ENCODE results near the gene GALNT18.
"Not testable (repeated sequence)": the region's sequence is repeated elsewhere in the genome, so short reads cannot be mapped to it uniquely, and the experiment has no call there.

GALNT18 gene

DNA sequence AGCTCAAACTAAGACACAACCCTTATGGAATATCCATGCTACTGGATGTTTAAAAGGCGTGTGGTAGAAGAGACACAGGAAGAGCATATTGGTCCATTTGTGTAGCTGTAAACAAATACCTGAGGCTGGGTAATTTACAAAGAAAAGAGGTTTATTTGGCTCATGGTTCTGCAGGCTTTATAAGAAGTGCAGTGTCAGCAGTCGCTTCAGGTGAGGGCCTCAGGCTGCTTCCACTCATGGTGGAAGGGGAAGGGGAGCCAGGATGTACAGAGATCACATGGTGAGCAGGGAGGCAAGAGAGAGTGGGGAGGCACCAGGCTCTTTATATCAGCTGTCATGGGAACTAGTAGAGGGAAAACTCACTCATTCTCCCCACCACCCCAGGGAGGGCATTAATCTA, 237.0 kb downstream of the GALNT18 start:
- DNase-seq (ENCODE audit: low read depth in 2 of 2): no peak

DNA sequence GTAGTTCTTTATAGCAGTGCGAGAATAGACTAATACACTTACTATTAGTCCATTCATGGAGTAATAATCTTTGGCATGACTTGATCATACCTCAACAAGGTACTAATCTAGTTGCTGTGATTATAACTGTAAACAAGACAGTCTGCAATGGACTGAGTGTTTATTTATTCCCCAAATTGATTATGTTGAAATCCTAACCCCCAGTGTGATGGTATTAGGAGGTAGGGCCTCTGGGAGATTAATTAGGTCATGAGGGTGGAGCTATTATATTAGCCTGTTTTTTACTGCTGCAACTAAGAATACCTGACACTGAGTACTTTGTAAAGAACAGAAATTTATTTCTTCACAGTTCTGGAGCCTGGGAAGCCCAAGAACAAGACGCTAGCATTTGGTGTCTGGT, 237.8 kb downstream of the GALNT18 start:
- no peak for DNase-seq (ENCODE audit: low read depth in 2 of 2)

DNA sequence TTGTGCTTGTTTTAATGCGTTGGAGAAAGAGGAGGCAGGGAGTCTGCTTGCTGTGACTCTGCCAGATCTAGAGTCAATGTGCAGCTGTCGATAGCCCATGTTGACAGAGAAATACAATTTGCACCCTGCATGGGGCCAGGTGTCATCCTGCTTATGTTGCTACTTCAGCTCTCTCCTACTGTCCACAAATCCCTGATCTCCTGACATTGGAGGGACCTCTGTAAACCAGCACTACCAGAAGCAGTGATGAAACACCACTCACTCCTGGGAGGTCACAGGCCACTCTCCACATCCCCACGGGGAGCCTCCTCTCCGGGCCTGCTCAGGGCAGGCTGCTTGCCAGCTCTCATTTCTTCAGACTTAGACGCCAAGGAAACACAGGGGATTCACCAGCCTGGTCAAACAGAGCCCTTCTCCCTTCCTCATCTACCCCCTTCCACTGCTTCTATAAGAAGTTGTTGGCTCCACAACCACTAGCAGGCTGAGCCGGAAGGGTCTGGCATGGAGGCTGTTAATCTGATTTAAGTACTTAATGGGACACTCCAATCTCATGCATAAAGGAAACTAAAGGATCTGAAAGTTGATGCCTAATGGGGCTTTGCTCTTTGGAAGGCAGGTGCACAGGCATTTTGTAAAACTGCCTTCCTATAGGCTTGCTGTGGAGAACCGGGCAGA, 238.8 kb downstream of the GALNT18 start:
- DNase-seq (ENCODE audit: low read depth in 2 of 2): no peak

DNA sequence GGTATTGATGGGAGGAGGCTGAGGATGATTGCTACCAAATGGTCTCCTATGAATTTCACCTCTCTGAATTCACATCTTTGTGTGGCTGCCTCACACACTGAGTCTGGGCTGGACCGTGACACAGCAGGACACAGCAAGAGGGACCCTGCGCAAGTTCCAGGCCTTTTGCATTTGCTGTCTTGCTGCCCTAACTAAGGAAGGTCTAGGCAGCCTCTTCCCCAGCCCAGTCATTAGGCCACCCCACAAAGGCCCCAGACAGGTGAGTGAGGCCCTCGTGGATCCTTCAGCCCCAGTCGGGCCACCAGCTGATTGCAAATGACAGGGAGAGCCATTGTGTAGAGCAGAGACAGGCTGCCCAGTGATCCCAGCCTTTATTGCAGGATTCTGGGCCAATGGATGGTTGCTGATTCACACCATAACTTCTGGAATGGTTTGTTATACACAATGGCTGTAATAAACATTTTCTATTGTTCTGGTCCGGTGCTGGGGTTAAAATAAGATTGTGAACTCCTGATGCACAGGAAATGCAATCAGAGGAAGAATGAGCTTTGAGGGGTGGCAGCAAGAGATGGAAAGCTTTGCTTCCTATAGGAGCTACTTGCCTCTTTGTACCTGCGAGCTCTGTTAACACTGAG, 240.2 kb downstream of the GALNT18 start:
- DNase-seq (ENCODE audit: low read depth in 2 of 2): no peak

DNA sequence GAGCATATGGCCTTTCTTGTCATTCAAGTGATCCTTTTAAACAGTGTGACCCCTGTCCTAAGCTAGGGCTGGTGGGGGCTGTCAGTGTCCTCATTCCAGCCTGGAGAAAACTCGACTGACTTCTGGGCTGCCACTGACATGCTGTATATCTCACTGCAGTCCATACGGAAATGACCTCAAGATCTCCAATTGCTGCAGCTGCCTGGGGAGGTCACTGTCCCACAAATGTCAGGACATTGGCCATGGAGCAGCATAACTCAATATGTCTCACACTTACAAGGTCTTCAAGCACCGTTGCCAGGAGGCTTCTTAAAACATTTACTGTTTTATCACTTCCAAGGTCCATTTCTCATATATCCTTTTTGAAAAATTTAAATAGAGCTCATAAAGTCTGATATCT, 240.9 kb downstream of the GALNT18 start:
- DNase-seq (ENCODE audit: low read depth in 2 of 2): no peak

DNA sequence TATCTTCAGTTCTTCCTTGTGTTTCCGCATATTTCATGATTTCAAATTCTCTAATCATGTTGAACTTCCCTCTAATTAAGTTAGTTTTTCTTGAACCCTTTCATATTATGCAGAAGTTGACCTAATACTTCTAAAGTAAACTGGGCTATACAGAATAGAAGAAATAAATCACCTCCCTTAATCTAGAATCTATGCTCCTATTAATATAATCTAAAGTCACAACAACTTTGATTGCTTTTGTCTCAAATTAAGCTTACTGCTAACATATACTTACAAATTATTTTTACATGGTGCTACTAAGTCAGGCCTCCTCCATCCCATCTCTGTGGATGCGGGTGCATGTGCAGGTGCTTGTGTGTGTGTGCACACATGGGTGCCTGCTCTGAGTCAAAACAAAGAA, 241.5 kb downstream of the GALNT18 start:
- DNase-seq (ENCODE audit: low read depth in 2 of 2): no peak

DNA sequence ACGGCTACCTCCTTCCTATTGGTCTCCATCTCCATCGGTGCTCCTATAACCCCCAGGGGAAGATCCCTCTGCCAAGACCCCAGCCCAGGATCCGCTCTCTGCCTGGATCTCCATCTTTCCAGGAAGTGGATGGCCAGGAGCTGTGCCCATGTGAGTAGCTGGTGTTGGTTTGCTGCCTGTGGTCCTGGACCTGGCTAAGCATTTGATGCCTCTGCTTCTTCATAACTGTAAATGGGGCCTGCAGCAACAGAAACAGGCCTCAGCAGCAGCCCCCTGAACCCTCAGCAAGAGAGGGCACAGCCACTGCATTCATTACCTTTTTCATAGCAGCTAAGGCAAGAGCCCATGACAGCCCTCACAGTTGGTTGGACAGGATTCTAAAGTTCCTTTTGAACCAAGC, 242.1 kb downstream of the GALNT18 start:
- DNase-seq (ENCODE audit: low read depth in 2 of 2): no peak

DNA sequence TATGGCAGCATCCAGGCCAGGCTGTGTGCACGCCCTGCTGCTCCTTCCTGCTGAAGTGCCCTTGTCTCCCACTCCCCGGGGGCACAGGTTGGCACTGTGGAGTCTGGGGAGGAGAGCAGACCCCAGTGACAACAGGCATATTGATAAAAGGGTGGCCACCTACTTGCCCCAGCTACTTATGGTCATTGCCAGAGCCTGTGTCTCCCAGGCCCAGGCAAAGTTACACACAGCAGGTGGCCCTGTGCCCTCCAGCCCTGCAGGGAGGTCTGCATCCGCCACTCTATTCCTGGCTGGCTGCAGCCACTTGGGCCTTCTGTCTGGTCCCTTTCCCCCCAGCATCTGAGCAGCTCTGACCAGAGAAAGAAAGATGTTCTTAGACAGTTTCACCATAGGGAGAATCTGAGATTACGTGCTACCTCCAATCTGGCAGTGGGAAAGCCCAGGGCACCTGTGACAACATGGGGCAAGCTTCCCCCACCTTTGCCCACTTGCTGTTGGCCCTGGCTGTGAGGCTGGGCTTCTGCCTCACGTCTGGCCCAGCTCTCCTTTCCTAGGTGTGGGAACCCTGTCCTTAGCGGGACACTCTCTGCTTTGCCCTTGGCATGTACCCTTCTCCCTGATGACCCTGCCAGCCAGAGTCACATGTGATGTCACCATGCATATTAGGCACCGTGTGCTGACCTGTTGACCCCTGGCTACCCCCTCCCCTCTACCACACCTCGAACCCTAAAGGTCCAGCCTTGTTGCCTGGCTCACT, 243.4 kb downstream of the GALNT18 start:
- no peak for DNase-seq (ENCODE audit: low read depth in 2 of 2)

DNA sequence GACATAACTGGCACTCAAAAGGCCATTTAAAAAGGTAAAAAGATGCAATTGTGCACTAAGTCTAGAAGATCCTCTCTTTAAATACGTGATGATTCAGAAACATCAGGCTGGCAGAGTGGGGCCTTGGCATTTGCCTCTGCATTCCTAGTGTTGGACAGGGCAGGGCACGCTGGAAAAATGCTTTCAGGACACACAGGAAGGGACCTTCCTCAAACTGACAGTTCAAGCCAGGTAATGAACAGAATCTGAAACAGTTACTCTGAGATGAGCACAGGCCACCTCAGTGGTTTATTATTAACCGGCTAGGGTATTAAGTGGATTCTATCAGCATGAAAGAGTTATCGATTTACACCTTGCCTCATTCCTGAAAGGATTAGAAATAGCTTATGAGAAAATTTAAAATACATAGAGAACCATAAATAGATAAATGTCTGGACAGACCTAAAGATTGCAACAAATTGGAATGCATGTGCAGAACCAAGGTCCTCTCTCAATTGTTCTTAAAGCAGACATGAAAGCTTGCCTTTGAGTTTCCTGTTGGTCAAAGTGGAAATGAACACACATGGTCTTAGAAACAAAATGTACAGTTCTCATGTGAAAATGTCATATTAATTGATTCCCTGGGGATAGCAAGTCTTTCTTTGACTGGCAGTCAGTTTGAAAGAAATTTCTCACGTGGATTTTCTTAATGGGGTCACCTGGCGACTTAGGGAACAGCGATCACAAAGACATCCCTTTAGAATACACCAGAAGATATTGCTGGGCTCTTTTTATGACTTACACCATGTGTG, 247.3 kb downstream of the GALNT18 start:
- DNase-seq (ENCODE audit: low read depth in 2 of 2): no peak

DNA sequence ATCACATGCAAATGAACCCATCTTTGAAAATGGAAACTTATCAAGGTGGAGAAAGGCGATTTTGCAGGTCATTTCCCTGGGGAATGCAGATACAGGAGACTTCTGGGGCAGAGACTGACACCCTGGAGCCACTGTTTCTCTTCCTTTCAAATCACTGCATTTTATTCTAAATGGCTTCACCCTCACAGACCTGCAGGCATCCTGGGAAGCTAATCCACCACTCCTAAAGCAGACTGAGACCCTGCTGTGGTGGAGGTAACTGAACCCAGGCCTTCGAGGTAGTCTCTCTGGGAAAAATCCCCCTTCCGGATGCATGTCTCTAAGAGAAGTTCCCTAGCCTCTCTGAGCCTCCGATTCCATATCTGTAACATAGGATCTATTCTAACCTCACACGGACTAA, 247.9 kb downstream of the GALNT18 start:
- no peak for DNase-seq (ENCODE audit: low read depth in 2 of 2)

DNA sequence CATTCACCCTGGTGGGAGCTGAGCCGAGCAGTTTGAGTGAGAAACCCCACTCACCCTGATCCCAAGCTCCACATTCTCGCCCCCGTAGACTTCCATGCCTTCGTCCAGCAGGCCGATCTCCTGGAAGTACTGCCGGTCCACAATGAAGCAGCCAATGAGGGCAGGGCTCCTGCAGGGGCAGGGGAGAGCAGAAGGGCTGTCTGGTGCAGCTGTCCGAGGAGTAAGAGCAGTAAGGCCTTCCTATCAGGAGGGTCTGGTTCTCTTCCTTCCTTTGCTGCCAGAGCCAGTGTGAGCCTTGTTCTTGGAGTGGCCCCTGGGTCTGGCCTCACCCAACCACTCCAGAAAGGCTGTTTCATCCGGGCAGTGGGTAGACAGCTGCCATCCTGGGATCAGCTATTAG, 249.3 kb downstream of the GALNT18 start:
- no peak for DNase-seq (ENCODE audit: low read depth in 2 of 2)

DNA sequence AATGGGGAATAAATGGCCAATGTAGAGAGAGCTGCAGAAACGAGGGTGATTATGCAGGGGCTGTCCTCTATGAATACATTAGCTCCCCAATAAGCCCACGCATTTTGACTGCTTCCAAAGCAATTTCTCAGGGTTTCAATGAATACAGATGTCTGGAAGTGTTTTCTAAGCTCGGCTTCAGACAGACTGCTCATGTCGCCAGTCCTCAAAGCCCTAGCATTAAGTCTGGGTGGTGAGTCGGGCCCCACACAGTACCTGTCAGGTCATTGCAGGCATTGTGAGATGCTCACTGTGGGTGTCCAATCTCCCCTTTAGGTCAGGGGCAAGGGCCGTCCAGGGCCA, 250.9 kb downstream of the GALNT18 start:
- no peak for DNase-seq (ENCODE audit: low read depth in 2 of 2)

DNA sequence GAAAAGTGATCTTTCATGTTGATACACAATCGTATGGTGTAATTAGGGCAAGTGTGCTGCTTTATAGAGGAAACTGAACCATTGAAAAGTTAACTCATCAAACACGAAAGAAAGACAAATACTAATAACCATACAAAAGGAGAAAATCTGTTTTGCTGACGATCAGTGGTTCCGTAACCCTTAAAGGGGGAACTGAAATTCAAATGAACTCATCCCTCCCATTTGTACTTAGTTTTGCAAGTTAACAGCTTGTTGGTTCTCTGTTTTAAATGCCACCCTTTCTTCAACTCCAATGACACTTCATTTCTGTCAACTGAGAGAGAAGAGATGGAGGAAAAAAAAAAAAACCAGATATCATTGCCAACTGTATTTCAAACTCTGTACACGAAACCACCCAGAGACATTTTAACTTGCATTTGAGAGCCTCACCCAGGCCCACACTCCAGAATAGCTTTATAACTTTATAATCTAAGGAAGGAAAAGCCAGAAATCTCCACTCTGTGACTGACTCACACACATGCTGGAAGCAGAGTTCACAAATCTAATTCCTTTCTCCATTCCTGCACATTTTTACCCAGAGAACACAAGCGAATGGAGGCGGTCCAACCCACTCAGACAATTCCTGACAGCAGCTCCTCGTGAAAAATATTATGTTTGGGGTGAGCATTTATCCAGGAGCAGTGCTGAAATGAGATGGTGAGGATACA, 251.4 kb downstream of the GALNT18 start:
- no peak for DNase-seq (ENCODE audit: low read depth in 2 of 2)

DNA sequence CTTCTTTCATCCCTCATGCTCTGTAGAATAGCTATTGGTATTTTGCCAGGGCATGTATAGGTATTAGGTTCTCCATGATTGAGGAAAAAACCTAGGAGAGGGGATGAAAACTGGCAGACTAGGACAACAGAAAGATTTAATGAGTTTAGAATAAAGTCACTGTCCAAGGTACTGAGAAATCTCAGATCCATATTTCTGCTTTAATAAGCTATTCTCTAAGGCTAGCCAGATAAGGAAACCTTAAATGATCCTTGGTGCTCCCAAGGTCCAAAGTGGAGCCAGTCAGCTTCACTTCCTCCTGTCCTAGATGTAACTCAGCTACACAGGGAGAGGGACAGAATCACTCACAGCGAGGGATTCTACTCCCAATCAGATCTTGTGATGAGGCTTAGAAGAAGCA, 255.0 kb downstream of the GALNT18 start:
- no peak for DNase-seq (ENCODE audit: low read depth in 2 of 2)

DNA sequence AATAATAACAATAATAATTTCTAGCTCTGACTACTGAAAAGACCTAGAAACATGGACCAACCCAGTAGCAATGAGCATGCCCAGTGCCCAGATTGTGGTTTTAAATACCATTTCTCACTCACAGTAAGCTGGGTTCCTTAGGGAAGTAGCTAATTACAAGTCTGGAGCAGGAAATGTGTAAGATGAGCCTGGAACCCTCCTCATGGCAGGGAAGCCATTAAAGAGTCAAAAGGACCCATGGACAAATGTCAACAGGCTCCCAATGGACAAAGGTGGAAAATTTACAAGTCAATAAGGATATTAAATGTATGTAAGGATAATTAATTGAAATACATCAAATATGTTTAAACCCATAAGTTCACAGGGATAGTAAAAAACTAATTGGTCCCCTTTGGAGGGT, 258.1 kb downstream of the GALNT18 start:
- DNase-seq (ENCODE audit: low read depth in 2 of 2): no peak

DNA sequence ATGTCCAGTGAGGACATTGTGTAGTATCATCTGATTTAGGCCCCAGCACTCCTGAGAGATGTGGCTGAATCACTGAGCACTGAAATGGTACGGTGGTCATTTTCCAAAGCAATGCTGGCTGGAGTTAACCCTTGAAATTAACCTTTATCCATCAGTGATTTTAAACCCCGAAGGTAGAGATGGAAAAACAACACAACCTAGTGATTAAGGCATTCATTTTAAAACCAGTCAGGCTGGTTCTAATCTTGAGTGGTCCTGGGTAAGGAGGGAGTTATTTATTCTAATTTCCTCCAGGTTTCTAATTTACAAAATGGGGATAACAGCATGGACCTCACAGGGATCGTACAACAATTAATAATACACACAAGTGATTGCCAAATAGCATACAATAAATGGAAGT, 262.2 kb downstream of the GALNT18 start:
- DNase-seq (ENCODE audit: low read depth in 2 of 2): no peak

DNA sequence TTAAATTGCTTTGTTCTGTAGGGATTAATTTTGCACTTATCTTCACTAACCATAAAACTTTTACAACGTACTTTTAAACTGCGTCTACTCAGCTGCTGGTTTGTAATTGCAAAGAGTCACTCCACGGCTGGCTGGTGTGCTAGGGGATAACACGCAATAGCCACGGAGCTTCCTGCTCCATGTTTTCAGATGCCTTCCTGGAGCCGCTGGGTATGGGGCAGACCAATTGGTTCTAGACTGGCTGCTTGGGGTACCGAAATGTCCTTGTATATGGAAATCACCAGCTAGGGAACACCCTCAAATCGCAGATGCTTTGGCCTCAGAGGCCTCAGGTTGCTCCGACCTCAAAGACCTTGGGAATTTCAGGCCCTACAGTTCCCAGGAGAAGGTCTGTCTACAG, 265.0 kb downstream of the GALNT18 start:
- no peak for DNase-seq (ENCODE audit: low read depth in 2 of 2)

DNA sequence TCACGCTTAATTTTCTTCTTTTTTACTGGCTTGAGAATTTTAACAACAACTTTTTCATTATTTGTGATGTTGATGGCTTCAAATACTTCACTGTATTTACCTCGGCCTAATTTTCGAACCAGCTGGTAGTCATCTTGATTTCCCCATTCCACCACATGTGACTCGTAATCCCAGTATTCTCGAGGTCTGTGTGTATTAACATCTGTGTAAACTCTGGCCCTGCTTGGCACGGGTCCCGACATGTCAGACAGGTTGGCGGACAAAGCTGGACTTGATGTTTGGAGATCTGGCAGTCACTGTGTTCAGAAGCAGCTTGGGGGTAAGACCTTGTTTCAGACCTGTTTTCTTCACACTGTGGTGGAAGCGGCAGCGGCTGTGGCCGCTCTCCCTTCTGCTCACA, 268.9 kb downstream of the GALNT18 start, which contains the start of gene CSNK2A3:
CSNK2A3 (minus strand) TSS at position 373 of the 400 bp plus-strand sequence; CDS start at position 242, 131 bp downstream.
- DNase-seq (ENCODE audit: low read depth in 2 of 2): not testable (repeated sequence)

DNA sequence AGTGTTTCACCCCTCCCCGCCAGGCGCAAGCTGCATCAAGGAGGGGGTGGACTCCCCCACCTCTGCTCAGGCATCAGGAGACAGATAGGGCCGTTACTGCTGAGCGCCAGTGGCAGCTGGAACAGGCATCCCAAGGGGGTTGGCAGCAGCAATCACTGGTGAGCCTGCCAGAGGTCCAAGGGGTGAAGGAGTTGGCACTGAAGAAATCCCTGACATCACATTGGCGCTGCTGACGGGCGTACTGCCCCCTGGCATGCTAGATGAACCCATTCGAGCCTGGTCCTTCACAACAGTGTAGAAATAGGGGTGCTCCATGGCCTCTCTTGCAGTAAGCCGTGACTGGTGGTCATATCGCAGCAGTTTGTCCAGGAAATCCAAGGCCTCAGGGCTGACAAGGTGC, 270.0 kb downstream of the GALNT18 start:
- DNase-seq (ENCODE audit: low read depth in 2 of 2): not testable (repeated sequence)

DNA sequence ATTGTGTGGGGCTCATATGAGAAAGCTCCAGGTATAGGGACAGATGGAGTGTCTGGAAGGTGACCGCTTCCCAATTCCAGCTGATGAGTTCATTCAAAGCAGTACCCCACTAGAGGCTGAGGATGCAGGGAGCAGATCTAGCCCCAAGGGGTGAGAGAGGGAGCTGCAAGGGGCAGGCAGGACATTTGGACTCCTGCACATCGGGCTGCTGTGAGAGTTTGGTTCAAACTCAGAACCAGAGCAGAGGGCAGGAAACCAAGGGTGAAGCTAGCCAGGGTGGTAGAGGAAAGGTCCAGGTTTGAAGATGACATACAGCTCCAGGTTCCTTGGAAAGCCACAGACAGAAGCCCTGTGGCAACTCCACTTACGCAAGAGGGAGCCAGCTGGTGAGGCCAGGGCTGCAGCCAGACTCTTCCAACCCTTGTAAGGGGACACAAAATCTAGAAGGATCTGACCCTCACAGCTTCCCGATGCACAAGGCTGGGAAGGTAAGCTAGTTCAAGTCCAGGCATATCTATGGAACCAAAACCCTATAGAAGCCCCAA, 270.7 kb downstream of the GALNT18 start:
- no peak for DNase-seq (ENCODE audit: low read depth in 2 of 2)

DNA sequence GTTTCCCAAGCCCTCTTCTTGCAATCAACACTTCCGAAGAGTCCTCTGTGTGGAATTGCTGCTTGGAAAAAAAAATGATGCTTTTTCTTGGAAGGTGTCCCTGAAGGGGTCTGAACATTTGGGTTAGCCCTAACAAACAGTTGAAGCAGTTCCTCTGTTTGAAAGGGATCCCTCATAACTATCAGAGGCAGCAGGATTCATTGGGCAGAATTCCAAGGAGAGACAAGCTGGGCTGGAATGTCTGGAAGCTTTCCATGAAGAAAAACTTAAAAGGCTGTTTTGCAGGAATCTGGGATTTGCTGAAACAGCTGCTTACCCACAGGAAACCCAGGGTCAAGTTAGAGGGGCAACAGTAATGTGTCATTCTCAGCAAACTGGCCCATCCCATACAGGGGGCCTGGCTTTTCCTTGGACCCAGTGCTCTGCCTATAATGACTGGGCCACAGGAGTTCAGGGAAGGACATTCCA, 271.9 kb downstream of the GALNT18 start:
- DNase-seq (ENCODE audit: low read depth in 2 of 2): no peak
